Measurements from ENCODE around the gene FOXI3. TPM values are rescaled to one million over a fixed set of nuclear protein-coding genes. Genes with fewer than 3 reads are reported as not detected.

The FOXI3 gene
- total RNA-seq, 1 experiment from 2014 or later: not detected

DNA sequence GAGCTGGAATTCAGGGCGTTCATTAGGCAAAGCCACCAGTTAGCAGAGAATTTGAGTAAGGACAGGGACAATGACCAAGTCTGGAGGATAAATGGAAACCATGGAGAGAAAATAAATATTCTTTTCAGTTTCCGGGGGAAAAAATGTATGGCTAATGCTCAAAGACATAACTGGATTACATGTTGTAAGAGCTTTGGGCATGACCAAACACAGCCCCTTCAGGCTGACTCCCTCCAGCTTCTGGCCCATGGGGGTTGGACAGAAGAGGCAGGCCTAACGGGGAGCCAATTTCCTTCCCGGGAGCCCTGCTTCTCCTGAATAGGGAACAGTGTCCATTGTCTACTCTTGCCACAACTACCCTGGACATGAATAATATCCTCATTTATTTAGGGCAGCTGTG is 39.5 kb upstream of the FOXI3 start:
- Mint-ChIP-seq H3K4me3 (ENCODE audit: low read depth, unreplicated experiment) (no peak overlapping the region), H3K27me3 (ENCODE audit: unreplicated experiment) (no peaks in the 10 kb centered on the region), H3K4me1 (ENCODE audit: low read depth, unreplicated experiment) (no peaks in the 10 kb centered on the region), H3K27ac (ENCODE audit: unreplicated experiment) (no peak overlapping the region), H3K9me3 (ENCODE audit: low read depth, unreplicated experiment) (no peaks in the 10 kb centered on the region), H3K36me3 (ENCODE audit: insufficient read depth, unreplicated experiment) (no peaks in the 10 kb centered on the region)
- no peak for DNase-seq
- CTCF ChIA-PET: no interaction called here
- no TSS peak for BruUV-seq (replicated peaks)
- TF ChIP-seq, protein P1, sequence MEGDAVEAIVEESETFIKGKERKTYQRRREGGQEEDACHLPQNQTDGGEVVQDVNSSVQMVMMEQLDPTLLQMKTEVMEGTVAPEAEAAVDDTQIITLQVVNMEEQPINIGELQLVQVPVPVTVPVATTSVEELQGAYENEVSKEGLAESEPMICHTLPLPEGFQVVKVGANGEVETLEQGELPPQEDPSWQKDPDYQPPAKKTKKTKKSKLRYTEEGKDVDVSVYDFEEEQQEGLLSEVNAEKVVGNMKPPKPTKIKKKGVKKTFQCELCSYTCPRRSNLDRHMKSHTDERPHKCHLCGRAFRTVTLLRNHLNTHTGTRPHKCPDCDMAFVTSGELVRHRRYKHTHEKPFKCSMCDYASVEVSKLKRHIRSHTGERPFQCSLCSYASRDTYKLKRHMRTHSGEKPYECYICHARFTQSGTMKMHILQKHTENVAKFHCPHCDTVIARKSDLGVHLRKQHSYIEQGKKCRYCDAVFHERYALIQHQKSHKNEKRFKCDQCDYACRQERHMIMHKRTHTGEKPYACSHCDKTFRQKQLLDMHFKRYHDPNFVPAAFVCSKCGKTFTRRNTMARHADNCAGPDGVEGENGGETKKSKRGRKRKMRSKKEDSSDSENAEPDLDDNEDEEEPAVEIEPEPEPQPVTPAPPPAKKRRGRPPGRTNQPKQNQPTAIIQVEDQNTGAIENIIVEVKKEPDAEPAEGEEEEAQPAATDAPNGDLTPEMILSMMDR (IDR thresholded peaks at IDR 0.05; ENCODE audit: unreplicated experiment): no peak
- intact Hi-C loops (cut with micrococcal nuclease; ENCODE audit: unreplicated experiment): no loop called here

DNA sequence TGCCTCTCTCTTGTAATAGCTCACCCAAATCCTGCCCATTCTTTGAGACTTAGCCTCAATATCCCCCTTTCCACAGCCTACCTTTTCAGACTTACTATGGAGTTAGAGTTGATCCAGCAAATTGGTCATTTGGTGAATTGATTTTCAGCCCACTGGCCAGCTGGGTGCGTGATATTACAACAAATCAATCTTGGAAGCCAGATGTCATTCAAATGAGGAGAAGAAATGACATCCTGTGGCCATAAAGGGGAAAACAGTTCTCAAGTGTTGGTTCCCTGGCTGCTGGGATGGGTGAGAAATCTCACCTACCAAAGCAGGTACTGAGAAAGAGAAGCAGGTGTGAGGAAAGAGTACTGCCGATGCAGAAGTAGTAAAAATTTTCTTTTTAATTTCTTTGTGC is 36.7 kb upstream of the FOXI3 start:
- intact Hi-C loops (cut with micrococcal nuclease; ENCODE audit: unreplicated experiment): no loop called here
- no peaks in the 10 kb centered on the region for H3K4me1 Mint-ChIP-seq (ENCODE audit: low read depth, unreplicated experiment)

DNA sequence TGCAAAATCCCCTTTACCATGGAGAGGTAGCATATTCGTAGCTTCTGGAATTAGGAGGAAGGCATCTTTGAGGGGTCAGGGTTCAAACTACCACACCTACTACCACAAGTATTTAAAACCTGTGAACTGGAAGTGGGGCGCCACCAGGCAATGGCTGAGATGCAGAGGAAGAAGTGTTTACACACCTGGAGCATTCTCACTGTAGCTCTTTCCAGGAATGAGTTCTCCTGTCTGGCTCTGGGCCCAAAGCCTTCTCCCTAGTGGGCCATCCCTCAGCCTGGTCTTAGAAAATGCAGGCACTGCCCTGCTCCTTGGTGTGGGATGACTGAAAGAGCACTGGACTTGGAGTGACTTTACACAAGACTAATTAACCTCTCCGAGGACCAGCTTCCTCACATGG is 30.7 kb upstream of the FOXI3 start:
- no peaks in the 10 kb centered on the region for H3K9me3 Mint-ChIP-seq (ENCODE audit: low read depth, unreplicated experiment)
- no peak for DNase-seq
- H3K27me3 Mint-ChIP-seq (ENCODE audit: unreplicated experiment): no peaks in the 10 kb centered on the region
- H3K36me3 Mint-ChIP-seq (ENCODE audit: insufficient read depth, unreplicated experiment): no peaks in the 10 kb centered on the region
- TF ChIP-seq, protein P1 (IDR thresholded peaks at IDR 0.05; ENCODE audit: unreplicated experiment): no peak
- CTCF ChIA-PET: no interaction called here
- H3K4me3 Mint-ChIP-seq (ENCODE audit: low read depth, unreplicated experiment): no peak overlapping the region
- intact Hi-C loops (cut with micrococcal nuclease; ENCODE audit: unreplicated experiment): no loop called here
- no TSS peak for BruUV-seq (replicated peaks)
- H3K4me1 Mint-ChIP-seq (ENCODE audit: low read depth, unreplicated experiment): peaks cover 18% of the 10 kb centered on the region
- no peak overlapping the region for H3K27ac Mint-ChIP-seq (ENCODE audit: unreplicated experiment)

More for the DNA sequence above, 36.7 kb upstream of the FOXI3 start:
- Mint-ChIP-seq H3K27me3 (ENCODE audit: unreplicated experiment) (no peaks in the 10 kb centered on the region), H3K27ac (ENCODE audit: unreplicated experiment) (no peak overlapping the region), H3K4me3 (ENCODE audit: low read depth, unreplicated experiment) (no peak overlapping the region), H3K9me3 (ENCODE audit: low read depth, unreplicated experiment) (no peaks in the 10 kb centered on the region), H3K36me3 (ENCODE audit: insufficient read depth, unreplicated experiment) (no peaks in the 10 kb centered on the region)
- no peak for DNase-seq
- TF ChIP-seq, protein P1 (IDR thresholded peaks at IDR 0.05; ENCODE audit: unreplicated experiment): no peak
- no TSS peak for BruUV-seq (replicated peaks)
- CTCF ChIA-PET: no interaction called here

DNA sequence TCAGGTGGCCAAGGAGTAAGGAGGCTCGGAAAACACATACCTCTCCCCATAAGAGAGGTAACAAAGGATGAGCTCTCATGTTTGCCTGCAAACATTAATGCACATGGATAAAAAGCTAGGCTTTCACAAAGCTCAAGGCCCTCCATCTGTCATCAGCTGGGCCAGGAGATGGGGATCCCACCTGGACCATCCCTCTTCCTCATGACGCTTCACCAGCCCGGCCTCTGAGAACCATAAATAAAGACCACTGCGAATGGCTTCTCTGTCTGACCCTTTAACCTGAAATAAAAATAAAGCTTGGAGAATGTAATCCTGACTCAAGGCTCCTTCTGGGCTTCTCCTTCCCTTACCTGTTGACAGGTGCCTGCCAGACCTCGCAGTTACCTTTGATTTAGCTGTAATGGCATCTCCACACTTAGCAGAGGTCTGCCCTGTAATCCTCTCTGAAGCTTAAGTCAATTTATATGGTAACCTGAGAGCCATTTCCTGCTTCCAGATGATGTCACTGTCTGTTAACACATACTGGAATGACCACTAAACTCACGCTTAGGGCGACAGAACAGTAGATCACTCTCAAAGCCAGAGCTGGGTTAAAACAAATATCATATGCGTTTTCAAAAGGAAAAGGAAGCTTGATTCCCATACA is 29.3 kb upstream of the FOXI3 start:
- TF ChIP-seq, protein P1 (IDR thresholded peaks at IDR 0.05; ENCODE audit: unreplicated experiment): no peak
- peak overlapping the region; percentile 73 for H3K27ac Mint-ChIP-seq (ENCODE audit: unreplicated experiment)
- DNase-seq: peak; percentile 37
- intact Hi-C loops (cut with micrococcal nuclease; ENCODE audit: unreplicated experiment): no loop called here
- H3K4me3 Mint-ChIP-seq (ENCODE audit: low read depth, unreplicated experiment): no peak overlapping the region
- BruUV-seq (replicated peaks): no TSS peak
- no peaks in the 10 kb centered on the region for H3K9me3 Mint-ChIP-seq (ENCODE audit: low read depth, unreplicated experiment)
- H3K4me1 Mint-ChIP-seq (ENCODE audit: low read depth, unreplicated experiment): peaks cover 18% of the 10 kb centered on the region
- CTCF ChIA-PET: interaction anchor here (0.6 to 1.4 kb wide), 6 partner anchors 31 to 422 kb away, joined by 3 to 11 read pairs (median 4); no protein-coding TSS in a partner anchor
- no peaks in the 10 kb centered on the region for H3K36me3 Mint-ChIP-seq (ENCODE audit: insufficient read depth, unreplicated experiment)
- no peaks in the 10 kb centered on the region for H3K27me3 Mint-ChIP-seq (ENCODE audit: unreplicated experiment)

Data from Calu3 (cell line).